Activated gamma-delta T cell treated with Interleukin-2 at 50 U/mL for 16 hours (primary cell): Measurements from ENCODE around the gene CHMP4A.

Source experiments
- DNase-seq: peaks from one replicate; pipeline ENCODE4 v3.0.0-alpha.2; 2020

The CHMP4A gene

GRCh38 chr14:24194873-24195185 is 18.5 kb downstream of the CHMP4A start:
- no peak for DNase-seq

GRCh38 chr14:24194186-24194872 is 19.0 kb downstream of the CHMP4A start:
- no peak for DNase-seq

- no peak for DNase-seq
Observed at GRCh38 chr14:24192933-24193332, 20.4 kb downstream of the CHMP4A start.

- no peak for DNase-seq
Observed at GRCh38 chr14:24190416-24190815, 22.9 kb downstream of the CHMP4A start.

DNA sequence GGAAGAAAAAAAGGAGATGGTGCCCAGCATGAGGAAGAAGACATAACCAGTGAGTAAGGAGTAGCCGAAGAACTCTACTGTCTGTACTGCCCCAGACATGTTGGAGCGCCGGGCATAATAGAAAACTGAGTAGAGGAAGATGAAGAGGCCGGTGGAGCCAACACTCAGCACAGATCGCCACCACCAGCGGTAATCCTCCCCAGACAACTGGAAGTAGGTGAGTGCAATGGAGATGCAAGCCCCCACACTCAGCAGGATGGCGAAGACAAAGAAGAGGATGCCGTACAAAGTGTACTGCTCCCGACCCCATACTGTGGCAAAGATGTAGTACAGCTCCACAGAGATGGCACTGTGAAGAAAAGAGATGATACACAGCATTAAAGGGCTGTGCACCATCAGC is 23.8 kb downstream of the CHMP4A start:
- no peak for DNase-seq

GRCh38 chr14:24189059-24189375 is 24.3 kb downstream of the CHMP4A start:
- DNase-seq, result no peak

- peak; percentile 95 for DNase-seq
Observed at GRCh38 chr14:24188251-24189058, 24.8 kb downstream of the CHMP4A start, which contains the start of gene IPO4. Gene IPO4, minus strand, starts transcription at chr14:24188816. Its CDS starts 29 bp downstream, at chr14:24188787.

- DNase-seq, result no peak
Observed at GRCh38 chr14:24187539-24187915, 25.8 kb downstream of the CHMP4A start.

DNA sequence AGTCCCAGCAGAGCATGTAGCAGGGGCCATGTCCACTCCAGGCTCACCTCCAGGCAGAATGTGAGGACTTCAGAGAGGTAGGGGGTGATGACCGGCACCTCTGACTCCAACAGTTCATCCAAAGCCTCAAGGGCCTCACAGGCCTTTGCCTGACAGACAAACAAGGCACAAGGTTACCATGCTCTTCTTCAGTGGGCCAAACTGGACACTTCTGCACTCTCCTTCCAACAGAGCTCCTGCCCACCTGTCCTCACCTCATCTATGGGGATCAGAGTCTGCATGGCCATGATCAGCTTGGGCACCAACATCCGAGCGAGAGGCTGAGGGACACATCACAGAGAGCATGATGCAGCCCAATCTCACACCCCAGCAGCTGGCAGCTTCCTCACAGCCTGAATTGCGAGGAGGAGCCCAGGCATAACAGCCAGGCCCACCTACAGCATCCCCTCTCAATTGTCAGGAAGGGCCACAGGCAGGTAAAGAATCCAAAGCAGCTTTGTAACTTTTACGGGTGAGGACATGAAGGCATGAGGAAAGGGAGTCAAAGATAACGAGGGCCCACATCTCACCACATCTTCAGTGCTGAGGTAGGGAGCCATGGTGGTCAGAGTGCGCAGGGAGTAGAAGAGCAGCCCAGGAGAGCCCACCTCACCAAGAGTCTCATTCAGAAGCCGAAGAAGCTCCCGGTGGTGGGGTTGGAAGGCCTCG is 26.3 kb downstream of the CHMP4A start:
- no peak for DNase-seq

DNA sequence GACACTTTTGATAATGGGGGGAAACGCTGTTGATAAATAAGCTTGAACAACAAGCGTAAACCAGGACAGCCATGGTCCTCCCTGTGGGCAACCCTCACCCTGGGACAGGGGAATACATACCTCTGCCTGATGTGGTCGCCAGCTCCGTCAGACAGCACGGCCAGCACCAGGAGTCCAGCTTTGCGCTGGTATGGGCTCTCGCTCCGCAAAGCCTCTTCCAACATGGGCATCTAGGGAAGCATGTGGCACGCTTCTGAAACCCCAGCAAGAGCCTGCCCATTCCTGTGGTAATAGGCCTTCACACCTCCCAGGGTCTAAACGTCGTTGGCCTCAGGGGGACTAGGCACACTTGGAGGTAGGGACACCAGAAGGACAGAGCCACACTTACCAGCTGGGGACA is 27.5 kb downstream of the CHMP4A start:
- no peak for DNase-seq

GRCh38 chr14:24185026-24185425 is 28.3 kb downstream of the CHMP4A start:
- no peak for DNase-seq

- no peak for DNase-seq
Observed at GRCh38 chr14:24184104-24184970, 29.0 kb downstream of the CHMP4A start.

- DNase-seq, result no peak
Observed at GRCh38 chr14:24183014-24183481, 30.2 kb downstream of the CHMP4A start.

DNA sequence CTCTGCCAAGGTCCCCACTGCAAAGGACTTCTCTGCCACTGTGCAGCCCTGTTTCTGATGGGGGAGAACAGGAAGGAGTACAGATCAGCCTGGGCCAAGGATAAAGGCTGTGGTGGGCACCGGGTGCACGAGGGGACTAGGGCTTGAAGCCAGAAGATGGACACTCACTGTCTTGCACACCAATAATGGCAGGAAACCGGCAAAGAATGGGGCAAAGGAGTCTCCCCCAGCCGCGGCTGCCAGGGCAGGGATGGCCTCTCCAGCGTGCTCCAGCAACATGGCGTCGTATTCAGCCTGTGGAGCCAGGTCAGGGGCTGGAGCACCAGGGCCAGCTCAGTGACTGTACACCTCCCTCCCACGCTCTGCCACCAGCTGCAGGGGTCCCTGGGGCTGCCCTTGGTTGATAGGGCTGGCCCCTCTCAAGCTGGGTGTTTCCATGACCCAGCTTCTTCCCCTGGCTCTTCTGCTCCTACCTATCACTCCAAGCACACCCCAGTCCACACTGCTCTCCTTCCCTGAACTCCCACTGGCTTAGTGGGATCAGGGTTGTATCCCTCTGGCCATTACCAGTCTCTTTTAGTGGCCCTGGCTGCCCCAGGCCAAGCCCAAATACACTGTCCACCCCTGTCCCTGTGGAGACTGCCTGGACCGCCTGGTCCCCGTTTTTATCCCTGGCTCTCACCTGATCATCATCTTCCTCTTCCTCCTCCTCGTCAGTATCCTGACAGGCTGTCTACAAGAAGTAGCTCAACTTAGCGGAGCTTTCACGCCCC is 31.0 kb downstream of the CHMP4A start:
- DNase-seq, result no peak

- no peak for DNase-seq
Observed at GRCh38 chr14:24181371-24182077, 31.8 kb downstream of the CHMP4A start.

- no peak for DNase-seq
Observed at GRCh38 chr14:24179961-24180796, 33.1 kb downstream of the CHMP4A start.

DNA sequence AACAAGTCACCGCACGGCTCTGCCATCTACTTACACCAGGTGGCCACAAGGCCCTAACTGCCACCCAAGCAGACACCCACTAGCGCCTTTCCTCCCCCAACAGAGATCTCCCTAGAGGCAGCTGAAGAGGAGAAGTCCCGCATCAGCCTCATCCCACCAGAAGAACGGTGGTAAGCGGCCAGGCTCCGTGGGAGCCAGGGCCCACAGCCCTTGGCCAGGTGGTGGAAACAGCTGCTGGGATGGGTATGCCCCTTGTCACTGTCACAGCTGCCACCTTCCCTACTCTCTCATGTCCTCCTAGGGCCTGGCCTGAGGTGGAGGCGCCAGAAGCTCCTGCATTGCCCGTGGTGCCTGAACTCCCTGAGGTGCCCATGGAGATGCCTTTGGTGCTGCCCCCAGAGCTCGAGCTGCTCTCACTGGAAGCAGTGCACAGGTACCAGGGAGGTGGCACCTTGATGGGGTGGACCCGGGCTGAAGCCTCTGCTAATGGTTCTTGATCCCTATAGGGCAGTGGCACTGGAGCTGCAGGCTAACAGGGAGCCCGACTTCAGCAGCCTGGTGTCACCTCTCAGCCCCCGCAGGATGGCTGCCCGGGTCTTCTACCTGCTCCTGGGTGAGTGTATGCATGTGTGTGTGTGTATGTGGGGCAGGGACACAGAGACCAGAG is 33.9 kb downstream of the CHMP4A start:
- no peak for DNase-seq

DNA sequence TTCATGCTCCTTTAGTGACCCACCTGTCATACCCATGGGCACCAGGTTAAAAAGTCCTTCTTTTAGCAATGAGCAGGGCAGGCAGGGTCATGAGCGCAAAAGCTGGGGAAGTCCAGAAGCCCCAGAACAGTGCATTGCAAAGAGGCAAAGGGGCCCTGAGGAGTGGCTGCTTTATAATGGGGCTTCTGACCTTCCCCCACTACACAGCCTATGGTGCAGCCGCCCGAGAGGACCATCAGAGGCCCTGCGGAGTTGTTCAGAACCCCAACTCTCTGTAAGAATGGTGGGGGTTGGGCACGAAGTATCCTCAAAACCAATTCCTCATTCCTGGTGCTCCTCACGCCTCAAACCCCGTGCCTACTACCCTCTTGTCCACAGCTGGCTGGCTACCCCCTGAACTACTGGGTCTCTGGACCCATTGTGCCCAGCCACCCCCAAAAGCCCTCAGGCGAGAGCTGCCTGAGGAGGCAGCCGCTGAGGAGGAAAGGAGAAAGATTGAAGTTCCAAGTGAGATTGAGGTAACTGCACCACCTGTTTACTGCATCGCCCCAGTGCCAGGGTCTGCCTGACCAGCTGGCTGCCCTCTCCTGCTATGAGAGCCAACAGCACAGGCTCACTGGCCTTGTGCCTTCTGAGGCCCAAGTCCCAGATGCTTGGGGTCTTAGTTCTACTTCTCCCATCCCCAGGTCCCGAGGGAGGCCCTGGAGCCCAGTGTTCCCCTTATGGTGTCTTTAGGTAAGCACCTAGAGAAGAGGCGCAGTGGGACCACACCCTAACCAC is 34.7 kb downstream of the CHMP4A start:
- no peak for DNase-seq

DNA sequence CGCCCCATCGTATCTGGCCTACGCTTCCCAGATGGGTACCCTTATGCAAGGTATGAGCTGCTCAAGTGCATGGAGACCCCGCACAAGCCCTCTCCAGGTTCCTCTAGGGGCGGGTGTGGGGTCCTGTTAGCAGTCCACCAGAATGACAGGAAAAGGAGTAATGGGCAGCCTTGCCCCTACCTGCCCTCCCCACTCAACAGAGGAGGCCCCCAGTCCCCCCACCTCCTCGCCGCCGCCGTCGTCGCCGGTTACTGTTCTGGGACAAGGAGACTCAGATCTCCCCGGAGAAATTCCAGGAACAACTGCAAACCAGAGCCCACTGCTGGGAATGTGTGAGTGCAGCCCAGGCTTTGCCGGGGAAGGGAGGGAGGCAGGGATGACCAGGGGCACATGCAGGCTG is 35.4 kb downstream of the CHMP4A start:
- DNase-seq, result no peak
